IPS-15b (cell line): Measurements from ENCODE around the gene C1orf21.

Experiments used
- H3K27me3 ChIP-seq: one replicate; pipeline ENCODE4 v1.6.1; 2013; ENCODE audit warnings: low read length; ENCODE audit not compliant: control insufficient read depth, insufficient read depth
- H3K36me3 ChIP-seq: one replicate; pipeline ENCODE4 v1.6.1; 2013; ENCODE audit warnings: low read length; ENCODE audit not compliant: control insufficient read depth, insufficient read depth
- H3K4me1 ChIP-seq: one replicate; pipeline ENCODE4 v1.6.1; 2013; ENCODE audit warnings: mild to moderate bottlenecking, low read length; ENCODE audit not compliant: control insufficient read depth, insufficient read depth
- H3K4me3 ChIP-seq: one replicate; pipeline ENCODE4 v1.5.1; 2013; ENCODE audit warnings: low read depth, low read length
- H3K9ac ChIP-seq: one replicate; pipeline ENCODE4 v1.6.1; 2013; ENCODE audit warnings: low read depth, mild to moderate bottlenecking, low read length
- H3K9me3 ChIP-seq: one replicate; pipeline ENCODE4 v1.6.1; 2013; ENCODE audit warnings: mild to moderate bottlenecking, low read length; ENCODE audit not compliant: control insufficient read depth, insufficient read depth

C1orf21 gene

DNA sequence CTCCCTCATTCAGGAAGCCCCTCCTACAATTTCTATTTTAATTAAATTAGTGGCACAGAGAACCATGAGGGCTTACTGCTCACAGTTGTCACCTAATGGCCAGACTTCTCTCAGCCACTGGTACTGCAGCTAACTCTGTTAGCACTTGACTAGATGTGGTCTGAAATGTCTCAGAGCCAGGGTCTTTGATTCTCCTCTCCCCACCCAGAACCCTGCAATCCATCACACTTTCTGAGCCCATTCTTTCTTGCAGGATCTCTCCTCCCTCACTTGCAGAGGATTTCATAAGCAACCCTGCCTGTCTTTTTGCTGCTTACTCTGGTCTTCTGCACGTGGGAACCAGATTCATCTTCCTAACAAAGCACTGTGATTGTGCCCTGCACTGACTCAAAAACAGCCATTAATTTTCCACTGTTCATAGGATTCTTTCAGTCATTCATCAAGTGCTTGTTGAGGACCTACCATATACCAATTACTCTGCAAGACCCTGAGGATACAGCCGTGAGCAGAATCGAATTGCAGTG lies 259.4 kb downstream of the C1orf21 start:
- no peaks in the 10 kb centered on the region for H3K9me3 ChIP-seq
- H3K27me3 ChIP-seq, result no peaks in the 10 kb centered on the region
- no peak overlapping the region for H3K9ac ChIP-seq
- no peaks in the 10 kb centered on the region for H3K36me3 ChIP-seq
- H3K4me3 ChIP-seq, result no peak overlapping the region
- no peaks in the 10 kb centered on the region for H3K4me1 ChIP-seq

DNA sequence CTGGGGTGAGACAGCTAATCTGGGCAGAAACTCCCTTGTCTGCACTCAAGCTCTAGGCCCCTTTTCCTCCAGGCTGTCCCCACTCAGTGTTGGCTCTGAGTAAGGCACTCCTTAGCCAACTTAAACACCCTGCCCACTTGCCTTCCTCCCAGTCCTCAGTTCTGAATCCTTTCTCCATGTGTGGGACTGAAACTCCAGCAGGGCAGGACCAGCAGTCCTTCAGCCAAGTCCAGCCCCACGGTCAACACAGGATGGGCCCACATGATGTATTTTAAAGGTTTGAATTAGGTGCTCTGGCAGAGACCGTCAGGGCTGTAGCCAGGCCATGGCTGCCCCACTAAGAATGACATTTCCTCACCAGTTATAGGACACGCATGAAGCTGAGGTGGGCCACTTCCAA lies 260.0 kb downstream of the C1orf21 start:
- Histone ChIP-seq H3K4me3 (no peak overlapping the region), H3K9me3 (no peaks in the 10 kb centered on the region), H3K27me3 (no peaks in the 10 kb centered on the region), H3K36me3 (no peaks in the 10 kb centered on the region), H3K9ac (no peak overlapping the region), H3K4me1 (no peaks in the 10 kb centered on the region)

DNA sequence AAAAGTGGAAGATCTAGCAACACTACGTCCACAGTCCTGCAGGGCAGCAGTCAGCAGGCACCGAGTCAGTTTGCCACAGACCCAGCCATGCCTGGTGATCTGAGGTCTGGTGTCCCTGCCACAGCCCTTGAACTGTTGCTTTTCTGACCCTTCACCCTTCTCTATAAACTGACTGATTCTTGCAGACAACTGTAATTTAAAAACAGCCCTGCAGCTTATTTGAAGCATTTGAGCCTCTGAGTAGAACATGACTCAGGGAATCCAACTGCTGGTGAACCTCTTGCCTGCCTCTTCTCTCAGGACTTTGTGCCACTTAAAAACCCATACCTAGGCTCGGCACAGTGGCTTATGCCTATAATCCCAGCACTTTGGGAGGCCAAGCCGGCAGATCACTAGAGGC lies 260.6 kb downstream of the C1orf21 start:
- Histone ChIP-seq H3K4me1 (no peaks in the 10 kb centered on the region), H3K9ac (no peak overlapping the region), H3K9me3 (no peaks in the 10 kb centered on the region), H3K27me3 (no peaks in the 10 kb centered on the region), H3K36me3 (no peaks in the 10 kb centered on the region), H3K4me3 (no peak overlapping the region)

- no peak overlapping the region for H3K9ac ChIP-seq
- no peak overlapping the region for H3K4me3 ChIP-seq
- no peaks in the 10 kb centered on the region for H3K27me3 ChIP-seq
- H3K9me3 ChIP-seq, result no peaks in the 10 kb centered on the region
- H3K4me1 ChIP-seq, result no peaks in the 10 kb centered on the region
- H3K36me3 ChIP-seq, result no peaks in the 10 kb centered on the region
Observed at GRCh38 chr1:184648160-184648855, 261.5 kb downstream of the C1orf21 start.

DNA sequence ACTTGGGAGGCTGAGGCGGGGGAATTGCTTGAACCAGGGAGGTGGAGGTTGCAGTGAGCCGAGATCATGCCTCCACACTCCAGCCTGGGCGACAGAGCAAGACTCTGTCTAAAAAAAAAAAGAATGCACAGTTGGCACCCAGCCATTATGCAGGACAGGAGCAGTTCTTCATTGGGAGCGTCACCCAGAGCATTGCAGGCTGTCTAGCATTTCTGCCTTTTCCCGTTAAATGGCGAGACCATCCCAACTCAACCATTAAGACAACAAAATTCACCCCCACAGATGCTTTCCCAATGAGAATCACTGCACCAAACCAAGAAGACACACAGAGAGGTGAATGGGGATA lies 262.0 kb downstream of the C1orf21 start:
- Histone ChIP-seq H3K4me3 (no peak overlapping the region), H3K4me1 (no peaks in the 10 kb centered on the region), H3K27me3 (no peaks in the 10 kb centered on the region), H3K9ac (no peak overlapping the region), H3K36me3 (no peaks in the 10 kb centered on the region), H3K9me3 (no peaks in the 10 kb centered on the region)

GRCh38 chr1:184649451-184649888 lies 262.6 kb downstream of the C1orf21 start:
- Histone ChIP-seq H3K9ac (no peak overlapping the region), H3K36me3 (no peaks in the 10 kb centered on the region), H3K4me3 (no peak overlapping the region), H3K27me3 (no peaks in the 10 kb centered on the region), H3K4me1 (no peaks in the 10 kb centered on the region), H3K9me3 (no peaks in the 10 kb centered on the region)

DNA sequence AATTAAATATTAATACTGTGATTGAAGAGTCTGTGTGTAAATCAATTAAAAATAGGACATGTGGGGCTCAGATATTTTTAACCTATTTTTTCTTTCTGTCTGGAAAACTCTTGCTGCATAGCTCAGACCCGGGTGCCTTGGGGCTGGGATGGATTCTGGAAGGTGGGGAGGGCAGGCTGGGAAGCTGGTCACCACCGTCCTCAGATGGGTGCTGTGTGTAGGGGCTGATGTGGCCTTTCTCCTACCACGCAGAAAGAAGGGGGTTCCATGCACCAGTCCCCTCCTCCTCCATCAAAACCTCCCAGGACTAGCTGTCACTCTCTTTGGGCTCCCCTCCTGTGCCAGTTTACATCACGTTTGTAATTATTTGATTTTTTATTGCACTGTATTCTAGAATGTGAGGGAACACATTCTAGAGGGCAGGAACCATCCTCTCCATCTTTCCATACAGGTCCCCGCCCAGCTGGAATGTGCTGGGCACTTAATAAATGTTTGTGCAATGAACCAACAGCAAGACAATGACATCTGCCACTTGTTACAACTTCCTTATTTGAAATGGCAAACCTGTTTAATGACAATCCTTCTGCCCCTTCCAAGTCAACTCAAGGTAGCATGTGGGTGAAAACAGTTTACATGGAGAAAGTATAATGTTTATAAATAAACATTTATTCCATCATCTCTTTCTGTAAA lies 263.5 kb downstream of the C1orf21 start:
- Histone ChIP-seq H3K36me3 (no peaks in the 10 kb centered on the region), H3K4me3 (no peak overlapping the region), H3K9me3 (no peaks in the 10 kb centered on the region), H3K4me1 (no peaks in the 10 kb centered on the region), H3K9ac (no peak overlapping the region), H3K27me3 (no peaks in the 10 kb centered on the region)

- Histone ChIP-seq H3K9me3 (no peaks in the 10 kb centered on the region), H3K36me3 (no peaks in the 10 kb centered on the region), H3K4me1 (no peaks in the 10 kb centered on the region), H3K27me3 (no peaks in the 10 kb centered on the region), H3K9ac (no peak overlapping the region), H3K4me3 (no peak overlapping the region)
Observed at GRCh38 chr1:184655185-184655584, 268.4 kb downstream of the C1orf21 start.

- Histone ChIP-seq H3K9ac (no peak overlapping the region), H3K27me3 (no peaks in the 10 kb centered on the region), H3K4me3 (no peak overlapping the region), H3K4me1 (no peaks in the 10 kb centered on the region), H3K9me3 (no peaks in the 10 kb centered on the region), H3K36me3 (no peaks in the 10 kb centered on the region)
Observed at GRCh38 chr1:184656221-184656620, 269.4 kb downstream of the C1orf21 start.

DNA sequence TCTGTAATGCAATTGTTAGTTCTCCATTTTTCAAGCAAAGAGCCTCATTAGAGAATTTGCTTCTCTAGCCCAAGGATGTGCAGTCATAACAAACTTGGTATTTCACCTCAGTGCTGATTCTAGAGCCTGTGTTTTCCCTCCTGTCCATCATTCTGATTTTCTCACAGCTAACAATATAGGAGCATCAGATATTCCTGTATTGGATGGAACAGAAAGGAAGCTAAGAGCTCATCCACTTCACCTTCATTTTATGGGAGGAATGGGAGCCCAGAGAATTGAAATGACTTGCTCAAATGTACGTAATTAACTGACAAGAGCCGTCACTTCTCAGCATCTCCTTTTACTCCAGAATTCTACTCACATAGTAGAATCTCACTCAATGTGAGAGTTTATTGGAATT lies 271.2 kb downstream of the C1orf21 start:
- H3K4me3 ChIP-seq, result no peak overlapping the region
- H3K9ac ChIP-seq, result no peak overlapping the region
- H3K4me1 ChIP-seq, result no peaks in the 10 kb centered on the region
- H3K9me3 ChIP-seq, result no peaks in the 10 kb centered on the region
- H3K36me3 ChIP-seq, result no peaks in the 10 kb centered on the region
- H3K27me3 ChIP-seq, result no peaks in the 10 kb centered on the region

DNA sequence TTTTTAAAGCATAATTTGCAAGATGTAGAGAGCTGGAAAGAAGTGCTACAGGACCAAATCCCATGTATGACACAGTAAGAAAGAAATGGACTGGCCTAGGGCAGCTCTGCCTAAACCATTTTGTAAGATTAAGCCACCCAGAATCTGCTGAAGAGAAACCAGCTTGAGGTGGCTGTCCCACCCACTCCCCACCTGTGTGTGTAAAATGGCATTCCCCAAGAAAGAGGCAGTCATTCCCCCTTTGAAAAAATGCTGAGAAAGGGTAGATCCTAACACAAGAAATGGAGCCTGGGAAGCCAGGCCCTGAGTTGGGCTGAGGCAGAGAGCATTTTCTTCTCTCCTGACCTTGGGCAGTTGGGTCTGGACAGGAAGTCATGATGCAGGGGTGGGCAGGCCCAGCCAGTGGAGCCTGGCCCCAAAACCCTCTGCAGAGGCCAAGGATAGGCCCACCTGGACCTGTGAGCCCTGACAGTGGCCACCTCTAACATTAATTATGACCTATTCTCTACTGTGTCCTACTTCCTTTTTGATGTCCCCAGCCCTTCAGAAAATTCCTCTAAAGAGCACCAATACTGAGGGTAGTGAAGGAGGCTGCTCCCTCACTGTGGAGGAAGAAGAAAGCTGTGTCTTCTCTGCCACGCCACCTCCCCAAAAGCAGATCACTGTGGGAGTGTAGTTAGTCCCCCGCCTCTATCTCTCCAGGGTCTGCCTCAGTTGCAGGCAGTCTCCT lies 273.8 kb downstream of the C1orf21 start:
- no peak overlapping the region for H3K4me3 ChIP-seq
- H3K36me3 ChIP-seq, result no peaks in the 10 kb centered on the region
- no peak overlapping the region for H3K9ac ChIP-seq
- H3K27me3 ChIP-seq, result no peaks in the 10 kb centered on the region
- no peaks in the 10 kb centered on the region for H3K9me3 ChIP-seq
- peaks cover 7% of the 10 kb centered on the region for H3K4me1 ChIP-seq

- no peak overlapping the region for H3K4me3 ChIP-seq
- H3K9ac ChIP-seq, result no peak overlapping the region
- no peaks in the 10 kb centered on the region for H3K9me3 ChIP-seq
- H3K27me3 ChIP-seq, result no peaks in the 10 kb centered on the region
- peaks cover 9% of the 10 kb centered on the region for H3K4me1 ChIP-seq
- no peaks in the 10 kb centered on the region for H3K36me3 ChIP-seq
Observed at GRCh38 chr1:184661801-184662200, 275.0 kb downstream of the C1orf21 start.
